Neural progenitor cell (in vitro differentiated cells): Measurements from ENCODE around the gene IRS2. TPM values are rescaled to one million over a fixed set of nuclear protein-coding genes. Genes with fewer than 3 reads are reported as not detected.
A peak's percentile ranks its signal among the peaks of the same experiment; 100 is the strongest.

Experiments used
- DNase-seq: peaks from one replicate; pipeline ENCODE4 v3.0.0-alpha.2; 2016; ENCODE audit warnings: low spot score
- H2AFZ ChIP-seq: fragments of 200-600 bp; sonication (generic); replicated peaks from 2 replicates; pipeline ENCODE4 v1.6.1; 2016; ENCODE audit warnings: antibody characterized with exemption
- H3F3A ChIP-seq: fragments of 200-600 bp; sonication (generic); 2 replicates; pipeline ENCODE4 v1.6.1; 2016; ENCODE audit warnings: antibody characterized with exemption, low read depth
- H3K27ac ChIP-seq: fragments of 200-600 bp; sonication (generic); 2 replicates; pipeline ENCODE4 v1.5.1; 2016; ENCODE audit warnings: mild to moderate bottlenecking
- H3K27me3 ChIP-seq: fragments of 200-600 bp; sonication (generic); 2 replicates; pipeline ENCODE4 v1.6.1; 2016; ENCODE audit warnings: mild to moderate bottlenecking, moderate library complexity
- H3K36me3 ChIP-seq: fragments of 200-600 bp; sonication (generic); 2 replicates; pipeline ENCODE4 v1.5.1; 2016
- H3K4me1 ChIP-seq: fragments of 200-600 bp; sonication (generic); 2 replicates; pipeline ENCODE4 v1.6.1; 2016; ENCODE audit warnings: mixed run types
- H3K4me2 ChIP-seq: fragments of 200-600 bp; sonication (generic); 2 replicates; pipeline ENCODE4 v1.6.1; 2016
- H3K4me3 ChIP-seq: fragments of 200-600 bp; sonication (generic); 2 replicates; pipeline ENCODE4 v1.5.1; 2016
- H3K79me2 ChIP-seq: fragments of 200-600 bp; sonication (generic); 2 replicates; pipeline ENCODE4 v1.6.1; 2016; ENCODE audit warnings: low read depth
- H3K9ac ChIP-seq: fragments of 200-600 bp; sonication (generic); 2 replicates; pipeline ENCODE4 v1.6.1; 2016
- H3K9me3 ChIP-seq: fragments of 200-600 bp; sonication (generic); 2 replicates; pipeline ENCODE4 v1.5.1; 2016; ENCODE audit warnings: low read depth
- H4K20me1 ChIP-seq: fragments of 200-600 bp; sonication (generic); 2 replicates; pipeline ENCODE4 v1.6.1; 2016; ENCODE audit warnings: low read depth
- H3K27ac Mint-ChIP-seq: 3 replicates; pipeline ENCODE4 v1.8.0; 2021; ENCODE audit warnings: mixed read lengths
- H3K27me3 Mint-ChIP-seq: 2 replicates; pipeline ENCODE4 v1.8.0; 2022; ENCODE audit warnings: low read depth, mild to moderate bottlenecking, inconsistent platforms, moderate library complexity, mixed read lengths; ENCODE audit not compliant: insufficient read depth
- H3K36me3 Mint-ChIP-seq: 3 replicates; pipeline ENCODE4 v1.8.0; 2021; ENCODE audit warnings: mixed read lengths
- H3K4me1 Mint-ChIP-seq: 3 replicates; pipeline ENCODE4 v1.8.0; 2021; ENCODE audit warnings: mixed read lengths
- H3K4me3 Mint-ChIP-seq: 3 replicates; pipeline ENCODE4 v1.8.0; 2021; ENCODE audit warnings: mild to moderate bottlenecking, moderate library complexity, mixed read lengths
- H3K9me3 Mint-ChIP-seq: 3 replicates; pipeline ENCODE4 v1.8.0; 2020; ENCODE audit warnings: mixed read lengths
- EZH2 ChIP-seq: fragments of 200-600 bp; sonication (generic); IDR thresholded peaks from 2 replicates; pipeline ENCODE4 v1.6.1; 2017; ENCODE audit warnings: antibody characterized with exemption, mild to moderate bottlenecking, moderate library complexity
- EZH2phosphoT487 ChIP-seq: fragments of 200-600 bp; sonication (generic); IDR thresholded peaks from 2 replicates; pipeline ENCODE4 v1.6.1; 2017; ENCODE audit warnings: antibody characterized with exemption
- total RNA-seq: library from RNA; depleted of rRNA; stranded (reverse); fragments of >200 nt; gene quantifications from 2 replicates; pipeline ENCODE4 v1.2.3, GENCODE V29; 2015; ENCODE audit warnings: low replicate concordance
- TF ChIP-seq, protein P1 (sequence below): fragments of 200-600 bp; sonication (generic); IDR thresholded peaks from 2 replicates; pipeline ENCODE4 v1.5.1; 2017; ENCODE audit warnings: antibody characterized with exemption, mild to moderate bottlenecking

IRS2 gene
- total RNA-seq, 1 donor from 2014 or later: 4.2 TPM

DNA sequence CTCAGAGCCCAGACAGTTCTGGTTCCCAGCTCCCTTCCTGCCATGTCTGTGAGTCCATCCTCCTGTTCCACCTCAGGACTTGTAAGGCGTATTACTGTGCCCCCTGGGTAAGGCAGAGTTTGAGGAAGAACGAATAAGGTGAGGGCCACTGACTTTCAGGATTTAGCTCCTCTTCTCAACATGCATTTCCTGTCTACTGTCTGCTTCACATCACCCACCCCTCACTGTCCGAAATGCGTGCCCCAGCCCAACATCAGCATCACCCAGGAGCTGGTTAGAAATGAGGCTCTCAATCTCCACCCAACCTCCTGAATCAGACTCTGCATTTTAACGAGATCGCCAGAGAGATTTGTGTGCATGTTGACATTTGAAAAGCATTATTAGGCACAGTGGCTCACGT is 44.4 kb downstream of the IRS2 start:
- peaks cover 10% of the 10 kb centered on the region for H3K9me3 Mint-ChIP-seq
- TF ChIP-seq EZH2phosphoT487 (no peak), EZH2 (no peak)
- TF ChIP-seq, protein P1, sequence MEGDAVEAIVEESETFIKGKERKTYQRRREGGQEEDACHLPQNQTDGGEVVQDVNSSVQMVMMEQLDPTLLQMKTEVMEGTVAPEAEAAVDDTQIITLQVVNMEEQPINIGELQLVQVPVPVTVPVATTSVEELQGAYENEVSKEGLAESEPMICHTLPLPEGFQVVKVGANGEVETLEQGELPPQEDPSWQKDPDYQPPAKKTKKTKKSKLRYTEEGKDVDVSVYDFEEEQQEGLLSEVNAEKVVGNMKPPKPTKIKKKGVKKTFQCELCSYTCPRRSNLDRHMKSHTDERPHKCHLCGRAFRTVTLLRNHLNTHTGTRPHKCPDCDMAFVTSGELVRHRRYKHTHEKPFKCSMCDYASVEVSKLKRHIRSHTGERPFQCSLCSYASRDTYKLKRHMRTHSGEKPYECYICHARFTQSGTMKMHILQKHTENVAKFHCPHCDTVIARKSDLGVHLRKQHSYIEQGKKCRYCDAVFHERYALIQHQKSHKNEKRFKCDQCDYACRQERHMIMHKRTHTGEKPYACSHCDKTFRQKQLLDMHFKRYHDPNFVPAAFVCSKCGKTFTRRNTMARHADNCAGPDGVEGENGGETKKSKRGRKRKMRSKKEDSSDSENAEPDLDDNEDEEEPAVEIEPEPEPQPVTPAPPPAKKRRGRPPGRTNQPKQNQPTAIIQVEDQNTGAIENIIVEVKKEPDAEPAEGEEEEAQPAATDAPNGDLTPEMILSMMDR: no peak
- H3K4me2 ChIP-seq: no peak overlapping the region
- no peaks in the 10 kb centered on the region for H3K9me3 ChIP-seq
- H3K79me2 ChIP-seq: no peaks in the 10 kb centered on the region
- H3K27me3 Mint-ChIP-seq: peaks cover 6% of the 10 kb centered on the region
- H3K4me1 Mint-ChIP-seq: peaks cover 19% of the 10 kb centered on the region
- no peak overlapping the region for H3K4me3 Mint-ChIP-seq
- no peaks in the 10 kb centered on the region for H3K36me3 ChIP-seq
- H2AFZ ChIP-seq: no peak overlapping the region
- peaks cover 4% of the 10 kb centered on the region for H3K4me1 ChIP-seq
- no peaks in the 10 kb centered on the region for H3K27me3 ChIP-seq
- H3K27ac Mint-ChIP-seq: no peak overlapping the region
- H3K9ac ChIP-seq: no peak overlapping the region
- no peaks in the 10 kb centered on the region for H3F3A ChIP-seq
- no peak for DNase-seq
- H4K20me1 ChIP-seq: no peaks in the 10 kb centered on the region
- H3K4me3 ChIP-seq: no peak overlapping the region
- peaks cover 3% of the 10 kb centered on the region for H3K36me3 Mint-ChIP-seq
- no peak overlapping the region for H3K27ac ChIP-seq

DNA sequence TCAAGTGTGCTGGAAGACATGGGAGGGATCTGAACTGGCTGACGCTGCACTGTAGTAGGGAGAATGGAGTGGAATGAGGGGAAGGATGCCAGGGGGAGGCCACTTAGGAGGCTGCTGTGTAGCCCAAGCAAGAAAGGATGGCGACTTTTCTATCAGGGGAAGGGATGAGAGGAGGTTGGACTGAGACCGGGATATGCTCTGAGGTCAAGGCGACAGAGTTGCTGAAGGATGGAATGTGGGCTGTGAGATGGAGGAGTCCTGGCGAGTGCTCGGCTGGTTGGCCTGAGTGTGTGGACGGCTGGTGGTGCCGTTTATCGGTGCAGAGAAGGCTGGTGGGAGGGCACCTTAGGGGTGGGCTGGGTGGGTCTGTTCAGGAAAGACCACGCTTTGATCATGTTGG is 45.7 kb downstream of the IRS2 start:
- Mint-ChIP-seq H3K4me3 (peak overlapping the region; percentile 27), H3K36me3 (no peaks in the 10 kb centered on the region), H3K27ac (peak overlapping the region; percentile 15), H3K9me3 (peaks cover 6% of the 10 kb centered on the region), H3K4me1 (peaks cover 19% of the 10 kb centered on the region), H3K27me3 (peaks cover 6% of the 10 kb centered on the region)
- DNase-seq: no peak
- Histone ChIP-seq H3K27ac (no peak overlapping the region), H3K4me2 (no peak overlapping the region), H3K36me3 (no peaks in the 10 kb centered on the region), H3F3A (no peaks in the 10 kb centered on the region), H2AFZ (no peak overlapping the region), H3K9ac (no peak overlapping the region), H3K79me2 (no peaks in the 10 kb centered on the region), H3K9me3 (no peaks in the 10 kb centered on the region), H3K4me3 (no peak overlapping the region), H4K20me1 (no peaks in the 10 kb centered on the region), H3K27me3 (no peaks in the 10 kb centered on the region), H3K4me1 (peaks cover 4% of the 10 kb centered on the region)
- TF ChIP-seq, protein P1: no peak
- TF ChIP-seq EZH2phosphoT487 (no peak), EZH2 (no peak)

DNA sequence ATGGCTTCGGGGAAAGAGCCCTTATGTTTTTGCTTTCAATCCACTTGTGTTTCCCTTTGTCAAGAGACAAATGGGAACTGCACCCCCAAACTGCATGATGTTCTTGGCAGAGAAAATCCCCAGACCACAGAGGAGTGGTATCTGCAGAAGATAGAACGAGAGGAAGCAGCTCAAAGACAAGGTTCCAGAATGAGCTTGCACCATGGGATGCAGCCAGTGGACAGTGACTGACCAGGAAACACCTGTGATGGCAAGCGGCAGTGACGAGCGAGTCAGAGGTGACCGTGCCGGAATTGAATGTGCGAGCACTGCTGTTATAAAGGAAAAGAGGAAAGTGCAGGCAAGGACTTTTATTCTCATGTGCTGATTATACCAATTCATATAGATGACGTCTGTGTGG is 46.3 kb downstream of the IRS2 start:
- peaks cover 4% of the 10 kb centered on the region for H3K4me1 ChIP-seq
- Mint-ChIP-seq H3K9me3 (peaks cover 5% of the 10 kb centered on the region), H3K4me1 (peaks cover 19% of the 10 kb centered on the region), H3K27ac (peak overlapping the region; percentile 15), H3K4me3 (no peak overlapping the region), H3K36me3 (no peaks in the 10 kb centered on the region), H3K27me3 (peaks cover 6% of the 10 kb centered on the region)
- no peaks in the 10 kb centered on the region for H4K20me1 ChIP-seq
- TF ChIP-seq, protein P1: no peak
- TF ChIP-seq EZH2: no peak
- TF ChIP-seq EZH2phosphoT487: no peak
- no peaks in the 10 kb centered on the region for H3K9me3 ChIP-seq
- H2AFZ ChIP-seq: no peak overlapping the region
- H3K27me3 ChIP-seq: no peaks in the 10 kb centered on the region
- no peaks in the 10 kb centered on the region for H3K79me2 ChIP-seq
- no peaks in the 10 kb centered on the region for H3F3A ChIP-seq
- H3K4me3 ChIP-seq: no peak overlapping the region
- H3K9ac ChIP-seq: no peak overlapping the region
- H3K36me3 ChIP-seq: no peaks in the 10 kb centered on the region
- DNase-seq: no peak
- no peak overlapping the region for H3K4me2 ChIP-seq
- no peak overlapping the region for H3K27ac ChIP-seq
